COLO829 (cell line): ENCODE data around the gene IER5.

Experiments used
- DNase-seq: peaks from one replicate; pipeline ENCODE4 v3.0.0; 2012; ENCODE audit warnings: low spot score

The IER5 gene

DNA sequence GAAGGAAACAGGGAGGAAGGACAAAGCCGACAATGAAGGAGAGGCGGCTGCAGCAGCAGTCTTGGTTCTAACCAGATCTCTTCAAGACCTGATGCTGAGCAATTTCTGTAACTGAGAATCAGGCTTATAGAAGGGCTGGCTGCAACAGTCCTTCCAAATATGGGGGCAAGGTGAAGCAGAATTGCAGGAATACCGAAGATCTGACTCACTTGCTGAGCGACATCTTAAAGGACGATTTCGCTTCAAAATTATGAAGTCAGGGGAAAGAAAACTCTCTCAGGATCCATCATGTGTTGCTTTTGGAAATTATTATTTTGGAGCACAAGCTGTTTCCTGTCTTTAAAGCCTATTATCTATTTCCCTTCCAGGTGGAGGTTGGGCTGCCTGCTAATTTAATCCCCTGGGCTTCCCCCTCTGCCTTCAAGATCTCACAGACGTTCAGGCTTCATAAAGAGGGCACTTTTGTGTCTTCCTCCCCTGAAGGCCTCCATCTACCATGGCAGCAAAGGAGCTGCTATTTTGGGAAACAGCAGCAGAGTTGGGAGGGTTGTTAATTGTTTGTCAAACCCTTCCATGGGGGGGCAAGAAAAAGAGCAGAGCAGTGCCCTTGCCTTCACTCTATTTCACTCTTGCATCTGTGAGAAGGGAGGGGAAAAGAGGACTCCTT is 10.8 kb upstream of the IER5 start:
- DNase-seq, result no peak

DNA sequence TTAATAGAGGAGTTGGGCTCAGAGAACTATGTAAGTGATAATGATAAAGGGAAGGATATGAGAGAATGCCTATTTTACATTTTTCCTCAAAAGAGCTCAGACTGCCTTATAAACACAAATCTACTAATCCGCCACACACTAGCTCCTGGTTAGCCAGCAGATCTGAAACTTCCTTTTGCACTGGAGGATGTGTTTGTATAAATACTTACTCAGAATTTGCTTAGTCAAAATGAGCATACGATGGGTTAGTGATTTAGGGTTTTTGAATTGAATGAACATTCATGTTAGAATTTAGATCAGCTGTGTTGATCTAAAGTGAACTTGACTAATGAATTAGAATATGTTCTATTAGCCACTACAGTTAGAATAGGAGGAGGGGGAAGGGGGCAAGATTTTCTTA is 9.1 kb upstream of the IER5 start:
- no peak for DNase-seq

DNA sequence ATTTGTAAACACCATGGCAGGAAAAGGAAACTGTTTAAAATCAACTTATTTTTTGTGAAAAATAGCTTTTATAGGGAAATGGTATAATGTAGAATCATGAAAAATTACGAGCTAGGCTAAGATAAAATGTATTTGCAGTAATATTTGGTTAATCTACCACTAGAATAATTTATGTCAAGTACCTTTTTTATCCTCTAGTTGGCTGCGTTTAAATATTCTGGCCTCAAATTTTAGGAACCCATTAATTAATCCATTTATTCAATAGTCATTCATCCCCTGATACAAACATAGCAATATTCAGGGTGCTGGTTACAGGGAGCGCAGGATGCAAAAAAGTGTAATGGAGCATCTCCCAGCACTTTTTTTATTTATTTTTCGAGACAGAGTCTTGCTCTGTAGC is 8.6 kb upstream of the IER5 start:
- DNase-seq, result no peak

DNA sequence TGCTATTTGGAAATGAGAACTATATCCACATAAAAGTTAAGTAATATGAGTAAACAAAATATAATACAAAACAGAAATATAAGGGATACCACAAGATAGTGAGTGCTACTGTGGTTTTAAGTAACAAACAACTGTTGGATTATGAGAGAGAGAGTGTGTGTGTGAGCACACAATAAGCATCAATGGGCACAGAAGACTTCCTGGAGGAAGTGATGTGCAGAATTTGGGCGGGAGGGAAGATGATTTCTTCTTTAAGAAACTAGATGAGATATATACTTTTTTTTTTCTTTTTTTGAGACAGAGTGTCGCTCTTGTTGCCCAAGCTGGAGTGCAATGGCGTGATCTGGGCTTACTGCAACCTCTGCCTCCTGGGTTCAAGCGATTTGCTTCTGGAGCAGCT is 7.9 kb upstream of the IER5 start:
- DNase-seq, result no peak

DNA sequence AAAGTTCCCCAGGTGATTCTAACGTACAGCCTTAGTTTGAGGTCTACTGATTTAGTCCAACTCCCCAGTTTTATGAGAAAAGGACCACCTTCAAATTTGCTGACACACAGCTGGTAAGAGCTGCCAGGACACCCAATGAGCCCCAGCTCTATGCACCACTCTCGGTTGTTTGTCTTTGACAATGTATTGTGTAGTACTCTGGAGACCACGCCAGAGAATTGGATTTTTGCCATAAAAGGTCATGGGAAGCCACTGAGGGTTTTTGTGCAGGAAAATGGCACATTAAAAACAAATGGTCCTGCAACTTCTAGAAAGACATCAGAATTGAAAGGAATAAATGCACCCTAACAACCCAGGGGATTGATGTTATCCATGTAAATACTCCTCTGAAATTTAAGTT is 7.1 kb upstream of the IER5 start:
- no peak for DNase-seq

DNA sequence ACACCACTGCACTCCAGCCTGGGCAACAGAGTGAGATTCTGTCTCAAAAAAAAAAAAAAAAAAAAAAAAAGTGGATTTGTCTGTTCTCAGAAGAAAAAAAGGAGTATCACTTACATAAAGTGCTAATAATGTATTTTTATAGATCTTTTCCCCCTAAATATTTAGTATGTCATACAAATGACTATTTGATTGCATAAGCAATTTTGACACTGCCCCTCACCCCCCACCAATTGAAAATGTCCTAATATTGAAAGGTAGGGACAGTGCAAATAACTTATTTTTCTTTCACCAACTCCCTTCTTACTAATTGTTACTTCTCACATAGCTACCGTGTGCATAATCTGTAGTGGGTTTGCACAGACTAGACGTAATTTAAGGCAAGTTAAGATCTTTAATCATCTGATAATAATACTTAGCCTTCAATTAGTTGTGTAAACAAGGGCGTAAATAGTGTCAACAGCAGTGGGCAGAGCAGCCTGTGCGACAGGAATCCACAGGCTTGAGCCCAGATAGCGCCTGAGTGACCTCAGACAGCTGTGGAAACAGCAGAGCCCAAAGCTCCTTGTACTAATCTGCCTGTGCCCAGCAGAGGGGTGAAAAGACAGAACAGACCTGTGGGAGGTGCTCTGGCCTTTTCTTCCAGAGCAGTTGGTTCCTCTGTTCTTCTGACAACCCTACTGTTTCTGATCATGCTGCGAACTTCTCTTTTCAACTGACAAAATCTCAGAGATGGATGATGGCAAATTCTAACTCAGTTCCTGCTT is 4.5 kb upstream of the IER5 start:
- no peak for DNase-seq

DNA sequence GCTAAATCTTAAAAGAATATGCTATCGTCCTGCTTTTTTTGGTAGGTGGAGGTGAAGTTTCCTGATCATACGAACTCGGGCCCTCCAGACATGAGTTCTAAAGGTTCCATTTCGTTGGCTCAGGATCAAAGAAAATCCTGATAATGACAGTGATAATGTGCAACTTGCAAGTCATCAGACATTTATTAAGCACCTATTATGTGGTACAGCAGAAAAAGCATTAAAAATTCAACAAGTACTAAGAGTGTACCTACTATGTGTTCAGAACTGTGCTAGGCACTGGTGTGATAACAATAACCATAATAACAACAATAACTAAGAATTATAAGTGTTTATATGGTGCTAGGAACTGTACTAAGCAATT is 3.9 kb upstream of the IER5 start:
- DNase-seq, result no peak

DNA sequence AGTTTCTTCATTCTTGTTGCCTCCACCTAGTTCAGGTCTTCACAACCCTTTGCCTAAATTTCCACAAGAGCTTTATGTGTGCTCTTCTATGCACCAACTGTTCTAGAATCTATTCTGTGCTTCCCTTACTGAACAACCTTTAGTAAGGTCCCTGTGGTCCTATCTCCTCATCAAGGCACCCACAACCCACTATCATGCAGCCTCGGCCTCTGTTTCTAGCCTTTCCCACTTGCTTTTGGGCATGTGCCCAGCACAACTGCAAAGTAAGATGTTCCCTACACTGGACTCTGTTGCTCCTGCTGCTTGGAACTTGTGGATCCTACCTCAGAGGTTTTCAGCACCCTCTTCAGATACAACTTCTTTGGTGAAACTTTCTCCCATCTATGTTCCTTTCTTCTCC is 2.4 kb upstream of the IER5 start:
- DNase-seq, result no peak

DNA sequence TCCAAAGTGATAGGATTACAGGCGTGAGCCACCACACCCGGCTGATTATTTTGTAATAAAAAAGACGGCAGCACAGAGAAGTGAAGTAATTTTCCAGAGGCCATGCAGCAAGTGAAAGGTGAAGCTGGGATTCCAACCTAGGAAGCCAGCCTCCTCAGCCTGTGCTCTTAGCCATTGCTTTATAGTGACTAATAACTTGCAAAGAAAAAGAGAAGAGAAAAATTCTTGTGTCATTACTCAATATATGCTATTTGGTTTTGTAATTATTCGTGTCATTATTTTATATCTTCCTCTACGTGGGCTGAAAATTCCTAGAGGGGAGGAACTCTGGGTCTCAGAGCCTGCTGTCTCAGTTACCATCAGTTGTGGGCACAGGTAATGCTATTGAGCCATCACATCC is 1.6 kb upstream of the IER5 start:
- DNase-seq, result no peak

DNA sequence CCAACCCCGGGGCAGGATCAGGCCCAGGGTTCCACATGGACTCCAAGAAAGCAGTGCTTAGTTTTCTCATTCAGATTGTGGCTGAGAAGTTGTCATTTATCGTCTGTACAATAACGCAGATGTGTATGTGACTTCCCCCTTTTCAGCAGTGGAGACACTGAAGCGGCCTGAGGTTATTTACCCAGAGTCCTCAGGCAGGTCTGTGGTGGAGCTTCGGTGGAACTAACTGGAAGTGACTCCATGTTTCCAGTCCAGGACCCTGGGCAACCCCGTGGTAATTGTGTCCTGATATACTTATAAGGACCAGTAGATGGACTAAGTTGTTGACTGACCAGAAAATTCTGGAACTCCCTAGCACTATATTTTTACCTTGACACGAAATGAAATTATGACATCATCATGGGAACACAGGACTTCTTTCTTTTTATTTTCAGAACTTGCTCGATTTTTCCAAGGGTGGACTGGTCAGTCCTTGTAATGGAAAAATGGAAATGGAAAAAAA is 1.0 kb upstream of the IER5 start:
- no peak for DNase-seq

DNA sequence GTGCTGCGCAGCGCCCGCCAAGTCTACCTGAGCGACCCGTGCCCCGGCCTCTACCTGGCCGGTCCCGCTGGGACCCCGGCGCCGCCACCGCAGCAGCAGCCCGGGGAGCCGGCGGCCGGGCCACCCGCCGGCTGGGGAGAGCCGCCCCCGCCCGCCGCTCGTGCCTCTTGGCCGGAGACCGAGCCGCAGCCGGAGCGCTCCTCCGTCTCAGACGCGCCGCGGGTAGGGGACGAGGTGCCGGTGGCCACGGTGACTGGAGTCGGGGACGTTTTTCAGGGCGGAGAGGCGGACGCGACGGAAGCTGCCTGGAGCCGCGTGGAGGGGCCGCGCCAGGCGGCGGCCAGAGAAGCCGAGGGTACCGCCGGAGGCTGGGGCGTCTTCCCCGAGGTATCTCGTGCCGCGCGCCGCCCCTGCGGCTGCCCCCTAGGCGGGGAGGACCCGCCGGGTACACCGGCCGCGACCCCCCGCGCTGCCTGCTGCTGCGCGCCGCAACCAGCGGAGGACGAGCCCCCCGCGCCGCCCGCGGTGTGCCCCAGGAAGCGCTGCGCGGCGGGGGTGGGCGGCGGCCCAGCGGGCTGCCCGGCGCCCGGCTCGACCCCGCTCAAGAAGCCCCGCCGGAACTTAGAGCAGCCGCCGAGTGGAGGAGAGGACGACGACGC is 646 bp downstream of the IER5 start:
- no peak for DNase-seq

DNA sequence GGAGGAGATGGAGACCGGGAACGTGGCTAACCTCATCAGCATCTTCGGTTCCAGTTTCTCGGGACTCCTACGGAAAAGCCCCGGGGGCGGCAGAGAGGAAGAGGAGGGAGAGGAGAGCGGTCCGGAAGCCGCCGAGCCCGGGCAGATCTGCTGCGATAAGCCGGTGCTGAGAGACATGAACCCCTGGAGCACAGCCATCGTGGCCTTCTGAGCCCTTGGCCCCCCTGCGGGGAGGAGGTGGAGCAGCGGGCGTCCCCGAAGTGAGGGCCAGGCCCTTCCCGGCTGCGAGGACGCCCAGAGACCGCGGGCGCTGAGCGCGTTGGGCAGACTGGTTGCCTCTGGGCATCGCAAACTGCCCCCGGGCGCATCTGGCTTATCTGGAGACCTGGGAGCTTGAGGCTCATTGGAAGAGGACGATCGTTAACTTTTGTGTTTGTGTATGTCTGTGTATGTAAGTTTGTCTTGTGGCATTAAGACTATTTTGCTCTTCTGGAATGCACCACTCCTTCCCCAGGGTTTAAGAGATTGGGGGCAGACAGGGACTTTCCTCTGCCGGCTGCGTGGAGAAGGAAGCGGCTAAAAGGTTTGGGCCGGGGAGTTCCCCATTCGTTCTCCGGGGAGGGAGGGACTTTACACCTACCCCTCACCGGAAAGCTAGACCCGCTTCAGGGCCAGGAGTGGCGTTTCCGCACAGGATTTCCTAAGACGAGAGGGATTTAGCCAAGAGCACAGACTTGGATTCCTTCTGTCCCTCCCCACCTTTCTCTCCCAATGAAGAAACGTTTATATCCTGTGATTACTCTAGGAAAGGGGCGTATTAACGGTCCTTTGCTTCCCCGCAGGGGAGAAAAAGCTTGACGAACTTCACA is 1.4 kb downstream of the IER5 start:
- no peak for DNase-seq

DNA sequence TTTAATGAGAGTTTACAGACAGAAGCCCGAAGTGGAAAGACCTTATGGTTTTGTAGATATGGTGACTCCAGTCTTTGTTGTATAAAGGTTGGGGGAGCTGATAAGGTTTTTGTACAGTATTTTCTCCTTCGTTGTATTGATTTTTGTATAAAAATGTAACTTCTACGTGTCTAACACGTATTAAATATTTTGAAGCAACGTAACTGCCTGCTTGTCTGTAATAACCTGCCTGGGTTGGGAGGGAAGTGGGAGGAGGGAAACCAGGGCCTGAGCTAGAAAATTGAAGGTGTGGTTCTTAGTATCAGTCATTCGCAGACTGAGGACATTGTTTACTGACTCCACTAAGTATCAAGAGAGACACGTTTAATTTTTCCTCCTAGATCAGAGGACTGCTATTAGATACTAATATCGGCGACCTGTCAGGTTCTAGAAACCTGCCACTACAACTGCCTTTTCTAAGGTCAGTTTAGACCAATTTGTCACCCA is 2.2 kb downstream of the IER5 start:
- no peak for DNase-seq

DNA sequence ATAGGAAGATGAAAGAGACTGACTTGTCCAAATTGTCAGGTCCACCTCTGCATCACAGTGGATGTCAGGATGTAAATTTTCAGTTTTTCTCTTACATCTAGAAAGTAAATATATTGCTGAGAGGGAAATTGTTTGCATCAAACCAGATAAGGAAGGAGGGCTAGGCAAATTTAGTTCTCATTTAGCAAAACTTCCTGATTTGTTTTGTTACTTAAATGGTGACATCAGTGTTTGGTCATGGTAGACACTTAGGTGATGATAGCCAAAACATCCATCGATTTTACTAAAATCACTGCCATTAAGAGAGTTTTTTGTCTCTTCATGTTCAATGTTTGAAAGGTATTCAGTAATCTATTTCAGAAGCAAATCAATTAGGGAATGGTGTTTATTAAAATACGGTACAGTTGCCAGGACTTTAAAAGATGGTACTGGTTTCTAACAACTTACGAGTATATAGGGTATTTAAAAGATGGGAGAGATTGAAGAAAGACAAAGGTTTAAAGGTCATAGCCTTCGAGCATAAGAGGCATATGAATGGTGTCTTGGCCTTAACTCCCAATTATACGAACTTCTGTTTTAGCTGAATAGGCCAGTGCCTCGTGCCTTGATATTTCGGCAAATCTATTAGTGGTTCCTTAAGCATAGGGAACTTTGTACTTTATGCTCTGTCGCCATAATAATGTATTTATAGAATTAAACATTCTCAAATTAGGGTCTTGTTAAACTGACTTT is 3.0 kb downstream of the IER5 start:
- DNase-seq, result no peak

DNA sequence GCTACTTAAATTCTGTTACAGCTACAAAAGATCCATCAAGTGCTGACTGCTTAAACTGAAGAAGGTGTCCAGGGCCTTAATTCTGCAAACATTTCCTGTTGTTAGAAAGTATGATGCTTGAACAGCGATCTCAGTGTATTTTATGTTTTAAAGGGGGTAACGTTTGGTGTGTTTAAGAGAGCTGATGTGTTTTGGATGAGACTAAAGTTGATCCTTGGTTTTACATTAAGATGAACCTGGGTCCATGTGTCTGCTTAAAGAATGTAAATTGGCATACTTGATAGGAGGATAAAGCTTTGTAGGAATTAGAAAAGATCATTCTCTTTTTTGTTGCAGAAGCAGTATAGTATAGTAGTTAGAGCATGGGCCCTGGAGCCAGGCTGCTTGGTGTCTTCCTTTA is 3.6 kb downstream of the IER5 start:
- DNase-seq, result no peak

DNA sequence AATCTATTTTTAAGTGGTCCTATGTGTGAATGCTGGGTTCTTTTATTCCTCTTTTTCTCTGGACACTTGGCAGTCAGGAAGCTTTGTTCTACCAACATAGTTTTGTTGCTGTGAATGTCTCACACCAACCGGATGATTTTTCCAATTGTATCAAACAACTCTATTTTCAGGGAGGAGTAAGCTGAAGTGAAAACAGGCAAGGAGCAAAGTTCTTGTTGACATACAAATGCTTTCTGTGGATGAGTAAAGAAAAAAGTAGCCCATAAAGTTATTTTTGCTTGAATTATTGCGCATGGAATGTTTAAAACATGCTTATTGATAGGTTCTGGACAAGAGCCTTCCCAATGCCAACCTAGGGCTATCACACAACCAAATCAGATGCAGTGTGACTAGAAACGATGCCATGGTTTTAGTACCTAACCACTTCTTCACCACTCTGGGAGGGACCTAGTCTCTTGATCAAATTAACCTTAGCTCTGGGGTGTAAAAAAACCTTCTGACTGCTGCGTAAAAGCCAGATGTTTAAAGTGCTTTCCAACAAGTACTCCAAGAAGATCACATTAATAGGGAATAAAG is 4.5 kb downstream of the IER5 start:
- DNase-seq, result no peak

DNA sequence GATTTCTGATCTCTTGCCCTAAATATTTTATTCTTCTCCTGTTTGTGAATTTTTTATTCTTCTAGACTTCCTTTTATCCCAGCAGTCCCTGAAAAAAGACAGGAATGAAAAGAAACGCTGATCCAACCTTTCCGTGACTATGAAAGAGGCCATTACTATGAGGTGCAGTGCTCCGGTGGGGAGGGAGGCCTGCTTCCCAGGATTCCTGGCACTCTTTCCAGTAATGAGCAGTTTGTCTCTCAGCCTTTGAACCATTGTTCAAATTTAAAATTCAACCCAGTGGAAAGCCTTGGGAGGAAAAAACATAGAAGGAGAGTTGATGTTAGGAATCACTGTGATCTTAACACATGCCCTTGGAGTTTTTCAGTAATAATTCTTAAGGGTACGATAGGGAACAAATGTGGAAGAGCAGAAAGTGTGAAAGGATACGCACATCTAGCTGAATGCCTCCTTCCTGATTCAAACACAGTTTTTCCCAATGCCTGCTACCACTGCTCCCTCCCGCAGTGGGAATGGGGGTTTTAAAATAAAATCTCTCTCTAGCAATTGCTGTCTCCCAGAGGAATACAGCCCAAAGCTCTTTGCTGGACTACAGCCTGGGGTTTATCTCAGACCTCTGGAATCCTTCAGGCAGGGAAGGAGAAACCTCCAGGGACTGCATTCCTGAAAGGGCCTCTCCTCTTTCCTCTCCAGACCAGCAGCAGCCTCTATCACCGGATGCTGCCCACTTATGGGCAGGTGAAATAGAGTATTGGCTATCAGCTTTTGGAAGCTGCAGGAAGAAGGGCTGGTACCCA is 6.1 kb downstream of the IER5 start:
- peak; percentile 67 for DNase-seq

DNA sequence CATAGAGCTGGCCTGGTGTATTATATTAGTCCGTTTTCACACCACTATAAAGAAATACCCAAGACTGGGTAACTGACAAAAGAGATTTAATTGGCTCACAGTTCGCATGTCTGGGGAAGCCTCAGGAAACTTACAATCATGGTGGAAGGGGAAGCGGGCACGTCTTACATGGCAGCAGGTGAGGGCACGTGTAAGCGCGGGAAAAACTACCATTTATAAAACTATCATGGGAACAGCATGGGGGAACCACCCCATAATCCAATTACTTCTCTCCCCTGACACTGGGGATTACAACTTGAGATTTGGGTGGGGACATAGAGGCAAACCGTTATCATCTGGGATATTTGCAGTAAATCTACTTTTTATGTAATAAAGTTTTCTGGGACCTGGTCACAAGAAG is 6.8 kb downstream of the IER5 start:
- no peak for DNase-seq

DNA sequence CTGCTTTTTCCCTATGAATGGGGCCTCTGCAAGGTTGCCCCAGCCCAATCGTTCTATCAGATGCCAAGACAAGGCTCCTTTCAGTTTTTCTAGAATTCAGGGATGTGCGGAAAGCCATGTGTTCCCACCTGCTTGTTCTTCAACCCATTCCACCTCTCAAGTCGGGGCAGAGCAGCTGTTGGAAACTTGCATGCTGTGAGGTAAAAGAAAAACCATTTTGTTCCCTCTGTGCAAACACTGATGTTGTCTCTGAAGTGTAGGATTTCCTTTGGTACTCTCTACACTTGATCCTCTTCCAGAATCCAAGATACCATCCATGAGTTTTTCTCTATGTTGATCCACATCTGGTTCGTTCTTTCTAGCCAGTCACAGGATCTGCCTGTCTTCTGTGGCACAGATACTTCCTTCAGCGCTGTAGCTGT is 7.3 kb downstream of the IER5 start:
- no peak for DNase-seq

DNA sequence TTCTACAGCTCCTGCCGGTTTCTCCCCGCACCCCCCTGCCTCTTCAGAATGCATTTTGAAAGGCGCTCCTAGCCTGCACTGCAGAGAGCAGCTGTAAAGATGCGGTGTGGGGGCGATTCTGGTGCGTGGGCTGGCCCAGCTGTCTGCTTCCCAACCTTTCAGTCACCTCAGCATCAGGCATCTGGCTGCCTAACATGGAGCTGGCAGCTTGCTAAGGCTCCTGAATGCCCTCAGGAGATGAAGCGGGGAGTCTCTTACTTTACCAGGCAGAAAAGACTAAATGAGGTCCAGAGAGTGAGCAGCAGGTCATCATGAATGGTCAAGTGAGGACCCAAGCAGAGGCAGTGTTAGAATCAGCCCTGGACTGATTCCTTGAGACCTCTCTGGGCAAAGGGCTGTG is 8.7 kb downstream of the IER5 start:
- DNase-seq, result no peak
